Liver (tissue), 9 donors: ENCODE results near the gene ZNF718. TPM values are rescaled to one million over a fixed set of nuclear protein-coding genes. Genes with fewer than 3 reads are reported as not detected.
"Not testable (repeated sequence)": the region's sequence is repeated elsewhere in the genome, so short reads cannot be mapped to it uniquely, and the experiment has no call there.

ENCODE experiments used
- DNase-seq: peaks from one replicate; pipeline ENCODE4 v3.0.0-alpha.2; 2017; ENCODE audit warnings: low spot score
- H3K27ac ChIP-seq, 2 donors: one replicate each; pipeline ENCODE4 v1.7.0; 2013; ENCODE audit warnings: inconsistent platforms in 2 of 2, low read length in 2 of 2, control low read depth in 1 of 2, low read depth in 1 of 2, mild to moderate bottlenecking in 1 of 2
- H3K27me3 ChIP-seq, 4 donors: one replicate each; pipeline versions ENCODE4 v1.6.1 to v1.7.0; 2013; ENCODE audit warnings: low read length in 3 of 4, inconsistent platforms in 1 of 4, mild to moderate bottlenecking in 1 of 4, moderate library complexity in 1 of 4; ENCODE audit not compliant: control insufficient read depth in 4 of 4, insufficient read depth in 4 of 4
- H3K36me3 ChIP-seq, 4 donors: one replicate each; pipeline versions ENCODE4 v1.6.1 to v1.7.0; 2013; ENCODE audit warnings: low read length in 3 of 4, mild to moderate bottlenecking in 3 of 4, low read depth in 1 of 4, moderate library complexity in 1 of 4; ENCODE audit not compliant: control insufficient read depth in 4 of 4, insufficient read depth in 3 of 4
- H3K4me1 ChIP-seq, 4 donors: one replicate each; pipeline versions ENCODE4 v1.6.1 to v1.7.0; 2013; ENCODE audit warnings: low read length in 3 of 4, mild to moderate bottlenecking in 3 of 4, moderate library complexity in 1 of 4; ENCODE audit not compliant: control insufficient read depth in 4 of 4, insufficient read depth in 4 of 4
- H3K4me3 ChIP-seq, 3 donors: one replicate each; pipeline versions ENCODE4 v1.6.1 to v1.7.0; 2013; ENCODE audit warnings: low read length in 3 of 3, control low read depth in 1 of 3, low read depth in 1 of 3, mild to moderate bottlenecking in 1 of 3
- H3K9ac ChIP-seq, 2 donors: one replicate each; pipeline ENCODE4 v1.7.0; 2013; ENCODE audit warnings: low read length in 2 of 2, mild to moderate bottlenecking in 2 of 2, moderate library complexity in 2 of 2, control low read depth in 1 of 2, low read depth in 1 of 2
- H3K9me3 ChIP-seq, 4 donors: one replicate each; pipeline versions ENCODE4 v1.6.1 to v1.7.0; 2013; ENCODE audit warnings: low read length in 3 of 4; ENCODE audit not compliant: control insufficient read depth in 4 of 4
- ATF3 ChIP-seq: IDR thresholded peaks from 2 replicates; pipeline ENCODE4 v1.6.1; 2016; ENCODE audit warnings: antibody characterized with exemption
- EGR1 ChIP-seq, 2 donors: IDR thresholded peaks; 2 replicates each; pipeline ENCODE4 v1.6.1; 2016 to 2018; ENCODE audit warnings: antibody characterized with exemption in 2 of 2, low read depth in 2 of 2
- GABPA ChIP-seq, 2 donors: IDR thresholded peaks in 1 of 2; conservative IDR thresholded peaks in 1 of 2; 2 replicates each; pipeline ENCODE4 v1.6.1; 2016; ENCODE audit warnings: antibody characterized with exemption in 2 of 2, mild to moderate bottlenecking in 1 of 2, moderate library complexity in 1 of 2
- HNF4A ChIP-seq, 2 donors: conservative IDR thresholded peaks; 2 replicates each; pipeline ENCODE4 v1.6.1; 2016; ENCODE audit warnings: antibody characterized with exemption in 2 of 2, mild to moderate bottlenecking in 2 of 2
- JUND ChIP-seq, 2 donors: IDR thresholded peaks; 2 replicates each; pipeline ENCODE4 v1.6.1; 2016; ENCODE audit warnings: antibody characterized with exemption in 2 of 2
- NR2F2 ChIP-seq: IDR thresholded peaks from 2 replicates; pipeline ENCODE4 v1.6.1; 2016; ENCODE audit warnings: antibody characterized with exemption
- RAD21 ChIP-seq, 2 donors: IDR thresholded peaks; 2 replicates each; pipeline ENCODE4 v1.6.1; 2016; ENCODE audit warnings: antibody characterized with exemption in 2 of 2, mild to moderate bottlenecking in 2 of 2
- RXRA ChIP-seq, 2 donors: IDR thresholded peaks; 2 replicates each; pipeline ENCODE4 v1.6.1; 2017 to 2018; ENCODE audit warnings: antibody characterized with exemption in 2 of 2, mild to moderate bottlenecking in 1 of 2
- SP1 ChIP-seq: IDR thresholded peaks from 2 replicates; pipeline ENCODE4 v1.6.1; 2018; ENCODE audit warnings: antibody characterized with exemption, mild to moderate bottlenecking
- WGBS: extraction: QIAGEN DNeasy Blood & Tissue Kit; methylation state at CpG from one replicate; pipeline ENCODE4 v1.1.7; 2013; 5-methylcytosine and 5-hydroxymethylcytosine counted together
- polyA plus RNA-seq, 2 donors: library from polyadenylated mRNA; stranded (reverse) in 1 of 2; unstranded in 1 of 2; fragments of 200-250 nt in 1 of 2; fragments of >200 nt in 1 of 2; fragmentation: Nextera tagmentation in 1 of 2; extraction: Ambion mirVana in 1 of 2; gene quantifications; one replicate each; pipeline versions ENCODE4 v1.2.1 to v1.2.3, GENCODE V29; 2013 to 2015
- total RNA-seq, 2 donors: library from RNA; depleted of rRNA; stranded (reverse); fragments of >200 nt; gene quantifications; one replicate each; pipeline ENCODE4 v1.2.3, GENCODE V29; 2014
- TF ChIP-seq, protein P1 (sequence below): IDR thresholded peaks from 2 replicates; pipeline ENCODE4 v1.6.1; 2016; ENCODE audit warnings: antibody characterized with exemption, mild to moderate bottlenecking
- TF ChIP-seq, protein P2 (sequence below): fragments of 150-350 bp; IDR thresholded peaks from 2 replicates; pipeline ENCODE4 v1.5.1; 2017; ENCODE audit warnings: improper control_type of control experiment, low read depth, low read length; ENCODE audit not compliant: missing input control
- TF ChIP-seq, protein P3 (sequence below): IDR thresholded peaks from 2 replicates; pipeline ENCODE4 v1.6.1; 2016; ENCODE audit warnings: antibody characterized with exemption
- donor health status: healthy.
- donor health status: healthy.
- donor health status: healthy.
- donor health status: healthy.
- donor health status: healthy.

ZNF718 gene
- total and polyA plus RNA-seq, 4 donors = 0.50 to 6.5 (median 2.4) TPM

GRCh38 chr4:200936-201335 lies 76.6 kb downstream of the ZNF718 start:
- 93% methylated on average over 3 of the region's 3 CpGs for WGBS
- no peak for DNase-seq
- TF ChIP-seq NR2F2 = no peak
- TF ChIP-seq EGR1 (IDR thresholded peaks at IDR 0.05; ENCODE audit: low read depth in 2 of 2) = no peak
- TF ChIP-seq, protein P1, sequence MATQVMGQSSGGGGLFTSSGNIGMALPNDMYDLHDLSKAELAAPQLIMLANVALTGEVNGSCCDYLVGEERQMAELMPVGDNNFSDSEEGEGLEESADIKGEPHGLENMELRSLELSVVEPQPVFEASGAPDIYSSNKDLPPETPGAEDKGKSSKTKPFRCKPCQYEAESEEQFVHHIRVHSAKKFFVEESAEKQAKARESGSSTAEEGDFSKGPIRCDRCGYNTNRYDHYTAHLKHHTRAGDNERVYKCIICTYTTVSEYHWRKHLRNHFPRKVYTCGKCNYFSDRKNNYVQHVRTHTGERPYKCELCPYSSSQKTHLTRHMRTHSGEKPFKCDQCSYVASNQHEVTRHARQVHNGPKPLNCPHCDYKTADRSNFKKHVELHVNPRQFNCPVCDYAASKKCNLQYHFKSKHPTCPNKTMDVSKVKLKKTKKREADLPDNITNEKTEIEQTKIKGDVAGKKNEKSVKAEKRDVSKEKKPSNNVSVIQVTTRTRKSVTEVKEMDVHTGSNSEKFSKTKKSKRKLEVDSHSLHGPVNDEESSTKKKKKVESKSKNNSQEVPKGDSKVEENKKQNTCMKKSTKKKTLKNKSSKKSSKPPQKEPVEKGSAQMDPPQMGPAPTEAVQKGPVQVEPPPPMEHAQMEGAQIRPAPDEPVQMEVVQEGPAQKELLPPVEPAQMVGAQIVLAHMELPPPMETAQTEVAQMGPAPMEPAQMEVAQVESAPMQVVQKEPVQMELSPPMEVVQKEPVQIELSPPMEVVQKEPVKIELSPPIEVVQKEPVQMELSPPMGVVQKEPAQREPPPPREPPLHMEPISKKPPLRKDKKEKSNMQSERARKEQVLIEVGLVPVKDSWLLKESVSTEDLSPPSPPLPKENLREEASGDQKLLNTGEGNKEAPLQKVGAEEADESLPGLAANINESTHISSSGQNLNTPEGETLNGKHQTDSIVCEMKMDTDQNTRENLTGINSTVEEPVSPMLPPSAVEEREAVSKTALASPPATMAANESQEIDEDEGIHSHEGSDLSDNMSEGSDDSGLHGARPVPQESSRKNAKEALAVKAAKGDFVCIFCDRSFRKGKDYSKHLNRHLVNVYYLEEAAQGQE = no peak
- TF ChIP-seq RAD21 (IDR thresholded peaks at IDR 0.05) = no peak
- no peak for TF ChIP-seq JUND (IDR thresholded peaks at IDR 0.05)
- no peak for TF ChIP-seq GABPA (IDR thresholded peaks at IDR 0.05 in 1 of 2, conservative IDR thresholded peaks at IDR 0.05 in 1 of 2)
- TF ChIP-seq, protein P2, sequence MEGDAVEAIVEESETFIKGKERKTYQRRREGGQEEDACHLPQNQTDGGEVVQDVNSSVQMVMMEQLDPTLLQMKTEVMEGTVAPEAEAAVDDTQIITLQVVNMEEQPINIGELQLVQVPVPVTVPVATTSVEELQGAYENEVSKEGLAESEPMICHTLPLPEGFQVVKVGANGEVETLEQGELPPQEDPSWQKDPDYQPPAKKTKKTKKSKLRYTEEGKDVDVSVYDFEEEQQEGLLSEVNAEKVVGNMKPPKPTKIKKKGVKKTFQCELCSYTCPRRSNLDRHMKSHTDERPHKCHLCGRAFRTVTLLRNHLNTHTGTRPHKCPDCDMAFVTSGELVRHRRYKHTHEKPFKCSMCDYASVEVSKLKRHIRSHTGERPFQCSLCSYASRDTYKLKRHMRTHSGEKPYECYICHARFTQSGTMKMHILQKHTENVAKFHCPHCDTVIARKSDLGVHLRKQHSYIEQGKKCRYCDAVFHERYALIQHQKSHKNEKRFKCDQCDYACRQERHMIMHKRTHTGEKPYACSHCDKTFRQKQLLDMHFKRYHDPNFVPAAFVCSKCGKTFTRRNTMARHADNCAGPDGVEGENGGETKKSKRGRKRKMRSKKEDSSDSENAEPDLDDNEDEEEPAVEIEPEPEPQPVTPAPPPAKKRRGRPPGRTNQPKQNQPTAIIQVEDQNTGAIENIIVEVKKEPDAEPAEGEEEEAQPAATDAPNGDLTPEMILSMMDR = no peak
- TF ChIP-seq, protein P3, sequence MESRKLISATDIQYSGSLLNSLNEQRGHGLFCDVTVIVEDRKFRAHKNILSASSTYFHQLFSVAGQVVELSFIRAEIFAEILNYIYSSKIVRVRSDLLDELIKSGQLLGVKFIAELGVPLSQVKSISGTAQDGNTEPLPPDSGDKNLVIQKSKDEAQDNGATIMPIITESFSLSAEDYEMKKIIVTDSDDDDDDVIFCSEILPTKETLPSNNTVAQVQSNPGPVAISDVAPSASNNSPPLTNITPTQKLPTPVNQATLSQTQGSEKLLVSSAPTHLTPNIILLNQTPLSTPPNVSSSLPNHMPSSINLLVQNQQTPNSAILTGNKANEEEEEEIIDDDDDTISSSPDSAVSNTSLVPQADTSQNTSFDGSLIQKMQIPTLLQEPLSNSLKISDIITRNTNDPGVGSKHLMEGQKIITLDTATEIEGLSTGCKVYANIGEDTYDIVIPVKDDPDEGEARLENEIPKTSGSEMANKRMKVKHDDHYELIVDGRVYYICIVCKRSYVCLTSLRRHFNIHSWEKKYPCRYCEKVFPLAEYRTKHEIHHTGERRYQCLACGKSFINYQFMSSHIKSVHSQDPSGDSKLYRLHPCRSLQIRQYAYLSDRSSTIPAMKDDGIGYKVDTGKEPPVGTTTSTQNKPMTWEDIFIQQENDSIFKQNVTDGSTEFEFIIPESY = no peak
- TF ChIP-seq SP1 = no peak
- TF ChIP-seq HNF4A (conservative IDR thresholded peaks at IDR 0.05) = no peak
- TF ChIP-seq ATF3 = no peak
- TF ChIP-seq RXRA (IDR thresholded peaks at IDR 0.05) = no peak
- Histone ChIP-seq H3K4me1 (no peaks in the 10 kb centered on the region), H3K4me3 (no peak overlapping the region), H3K27me3 (no peaks in the 10 kb centered on the region), H3K9ac (no peak overlapping the region), H3K36me3 (peaks cover 0 to 7% (median 6%) of the 10 kb centered on the region in 4 donors), H3K27ac (no peak overlapping the region), H3K9me3 (peaks cover 13 to 43% (median 31%) of the 10 kb centered on the region in 4 donors)

DNA sequence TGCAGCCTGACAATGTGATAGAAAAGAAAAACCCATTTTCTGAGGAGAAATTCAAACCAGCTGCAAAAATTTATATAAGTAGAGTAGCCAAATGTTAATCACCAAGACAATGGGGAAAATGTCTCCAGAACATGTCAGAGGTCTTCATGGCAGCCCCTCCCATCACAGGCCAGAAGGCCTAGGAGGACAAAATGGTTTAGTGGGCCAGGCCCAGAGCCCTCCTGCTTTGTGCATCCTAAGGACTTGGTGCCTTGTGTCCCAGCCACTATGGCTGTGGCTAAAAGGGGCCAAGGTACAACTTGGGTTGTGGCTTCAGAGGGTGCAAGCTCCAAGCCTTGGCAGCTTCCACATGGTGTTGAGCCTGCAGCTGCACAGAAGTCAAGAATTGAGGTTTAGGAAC lies 78.5 kb downstream of the ZNF718 start:
- not testable (repeated sequence) for H3K27ac ChIP-seq, DNase-seq, H3K9ac ChIP-seq, H3K27me3 ChIP-seq, H3K36me3 ChIP-seq, H3K4me1 ChIP-seq
- Histone ChIP-seq H3K4me3 (peak overlapping the region in 1 of 3 donors; percentile 19), H3K9me3 (peaks cover 17 to 53% (median 31%) of the 10 kb centered on the region in 4 donors)
